ENCODE results near the gene ZC3H13. TPM values are rescaled to one million over a fixed set of nuclear protein-coding genes. Genes with fewer than 3 reads are reported as not detected.

ZC3H13 gene
- total RNA-seq, 1 experiment from 2014 or later: 45.0 TPM

- Histone ChIP-seq H3K27me3 (replicated peaks; ENCODE audit: control insufficient read depth, insufficient read depth, low read length) (no peaks in the 10 kb centered on the region), H3K4me3 (ENCODE audit: low read depth, low read length) (no peak overlapping the region), H3K9me3 (no peaks in the 10 kb centered on the region), H3K4me1 (no peaks in the 10 kb centered on the region), H3K36me3 (ENCODE audit: control insufficient read depth, insufficient read depth, low read length) (no peaks in the 10 kb centered on the region; the same call in 1 of the 2 replicates)
- no peaks in the 10 kb centered on the region for H3K9me3 Mint-ChIP-seq (ENCODE audit: unreplicated experiment)
- H3K27ac Mint-ChIP-seq (ENCODE audit: unreplicated experiment): no peak overlapping the region
- TF ChIP-seq CTCF (IDR thresholded peaks at IDR 0.05; ENCODE audit: insufficient read depth in 1 of 2, low read depth in 1 of 2, low read length in 1 of 2, severe bottlenecking in 1 of 2, unreplicated experiment in 1 of 2): no peak
- H3K27me3 Mint-ChIP-seq (ENCODE audit: insufficient read depth, unreplicated experiment): no peaks in the 10 kb centered on the region
- BruUV-seq (replicated peaks): no TSS peak
- intact Hi-C loops (cut with micrococcal nuclease; ENCODE audit: unreplicated experiment): no loop called here
- H3K36me3 Mint-ChIP-seq (ENCODE audit: insufficient read depth, unreplicated experiment): peaks cover 13% of the 10 kb centered on the region
- no peak overlapping the region for H3K4me3 Mint-ChIP-seq (ENCODE audit: unreplicated experiment)
- H3K4me1 Mint-ChIP-seq (ENCODE audit: low read depth, unreplicated experiment): no peaks in the 10 kb centered on the region
- POLR2A ChIA-PET: no interaction called here
- no peak for DNase-seq
- CTCF ChIA-PET: no interaction called here
Measured at GRCh38 chr13:45951166-45951565, 101.4 kb downstream of the ZC3H13 start.

GRCh38 chr13:45950386-45951000 lies 102.1 kb downstream of the ZC3H13 start:
- no peak for TF ChIP-seq CTCF (IDR thresholded peaks at IDR 0.05; ENCODE audit: insufficient read depth in 1 of 2, low read depth in 1 of 2, low read length in 1 of 2, severe bottlenecking in 1 of 2, unreplicated experiment in 1 of 2)
- ChIA-PET CTCF (no interaction called here), POLR2A (no interaction called here)

GRCh38 chr13:45949161-45949560 lies 103.4 kb downstream of the ZC3H13 start:
- no TSS peak for BruUV-seq (replicated peaks)
- Mint-ChIP-seq H3K36me3 (ENCODE audit: insufficient read depth, unreplicated experiment) (peaks cover 5% of the 10 kb centered on the region), H3K4me3 (ENCODE audit: unreplicated experiment) (no peak overlapping the region), H3K27me3 (ENCODE audit: insufficient read depth, unreplicated experiment) (no peaks in the 10 kb centered on the region), H3K27ac (ENCODE audit: unreplicated experiment) (no peak overlapping the region), H3K4me1 (ENCODE audit: low read depth, unreplicated experiment) (no peaks in the 10 kb centered on the region), H3K9me3 (ENCODE audit: unreplicated experiment) (no peaks in the 10 kb centered on the region)
- Histone ChIP-seq H3K4me3 (ENCODE audit: low read depth, low read length) (no peak overlapping the region), H3K4me1 (no peaks in the 10 kb centered on the region), H3K36me3 (ENCODE audit: control insufficient read depth, insufficient read depth, low read length) (no peaks in the 10 kb centered on the region; the same call in 1 of the 2 replicates), H3K9me3 (no peaks in the 10 kb centered on the region), H3K27me3 (replicated peaks; ENCODE audit: control insufficient read depth, insufficient read depth, low read length) (no peaks in the 10 kb centered on the region)
- ChIA-PET CTCF (no interaction called here), POLR2A (no interaction called here)
- no peak for DNase-seq
- intact Hi-C loops (cut with micrococcal nuclease; ENCODE audit: unreplicated experiment): no loop called here
- no peak for TF ChIP-seq CTCF (IDR thresholded peaks at IDR 0.05; ENCODE audit: insufficient read depth in 1 of 2, low read depth in 1 of 2, low read length in 1 of 2, severe bottlenecking in 1 of 2, unreplicated experiment in 1 of 2)

More at GRCh38 chr13:45950386-45951000, 102.1 kb downstream of the ZC3H13 start:
- Histone ChIP-seq H3K4me1 (no peaks in the 10 kb centered on the region), H3K9me3 (no peaks in the 10 kb centered on the region), H3K27me3 (replicated peaks; ENCODE audit: control insufficient read depth, insufficient read depth, low read length) (no peaks in the 10 kb centered on the region), H3K36me3 (ENCODE audit: control insufficient read depth, insufficient read depth, low read length) (no peaks in the 10 kb centered on the region; the same call in 1 of the 2 replicates), H3K4me3 (ENCODE audit: low read depth, low read length) (no peak overlapping the region)
- Mint-ChIP-seq H3K4me1 (ENCODE audit: low read depth, unreplicated experiment) (no peaks in the 10 kb centered on the region), H3K36me3 (ENCODE audit: insufficient read depth, unreplicated experiment) (peaks cover 10% of the 10 kb centered on the region), H3K27ac (ENCODE audit: unreplicated experiment) (no peak overlapping the region), H3K4me3 (ENCODE audit: unreplicated experiment) (no peak overlapping the region), H3K9me3 (ENCODE audit: unreplicated experiment) (no peaks in the 10 kb centered on the region), H3K27me3 (ENCODE audit: insufficient read depth, unreplicated experiment) (no peaks in the 10 kb centered on the region)
- no TSS peak for BruUV-seq (replicated peaks)
- no peak for DNase-seq
- intact Hi-C loops (cut with micrococcal nuclease; ENCODE audit: unreplicated experiment): no loop called here
